ENCODE results near the gene GTSE1.

GTSE1 gene

DNA sequence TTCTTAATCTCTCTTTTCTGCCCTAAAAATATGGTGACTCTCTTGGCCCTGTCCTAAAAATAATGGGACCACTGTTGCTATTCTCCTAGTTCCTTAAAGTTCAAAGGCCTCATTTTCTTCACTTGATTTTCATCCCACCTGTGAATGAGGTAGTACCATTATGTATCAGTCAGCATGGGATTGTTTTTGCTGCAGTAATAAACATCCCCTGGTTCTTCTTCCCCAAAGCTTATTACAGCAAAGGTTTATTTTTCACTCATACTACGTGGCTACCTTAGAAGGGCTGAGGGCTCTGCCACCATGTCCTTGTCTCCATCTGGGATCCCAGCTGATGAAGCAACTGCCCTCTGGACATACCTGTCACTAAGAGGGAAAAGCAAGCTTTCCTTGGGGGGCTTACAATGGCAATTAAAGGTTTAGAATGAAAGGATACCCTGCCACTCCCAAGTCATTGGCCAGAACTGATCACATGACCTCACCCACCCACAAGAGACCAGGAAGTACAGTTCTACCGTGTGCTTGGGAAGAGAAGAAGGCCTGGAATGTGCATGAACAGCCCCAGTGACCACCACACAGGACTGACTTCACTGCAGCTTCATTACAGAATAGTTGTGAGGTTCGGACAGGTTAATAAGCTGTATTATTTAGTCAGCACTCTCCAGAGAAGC lies 21.1 kb upstream of the GTSE1 start:
- DNase-seq: no peak

DNA sequence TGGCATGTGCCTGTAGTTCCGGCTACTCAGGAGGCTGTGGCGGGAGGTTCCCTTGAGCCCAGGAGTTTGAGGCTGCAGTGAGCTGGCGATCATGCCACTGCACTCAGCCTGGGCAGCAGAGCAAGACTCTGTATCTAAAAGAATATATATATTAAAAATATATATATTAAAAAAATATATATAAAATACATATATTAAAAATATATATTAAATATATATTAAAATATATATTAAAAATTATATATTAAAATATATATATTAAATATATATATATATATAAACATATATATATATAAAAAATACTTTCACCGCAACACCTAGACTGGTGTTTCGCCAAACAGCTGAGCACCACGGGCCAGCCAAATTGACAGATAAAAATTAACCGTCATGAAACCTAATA lies 20.1 kb upstream of the GTSE1 start:
- no peak for DNase-seq

DNA sequence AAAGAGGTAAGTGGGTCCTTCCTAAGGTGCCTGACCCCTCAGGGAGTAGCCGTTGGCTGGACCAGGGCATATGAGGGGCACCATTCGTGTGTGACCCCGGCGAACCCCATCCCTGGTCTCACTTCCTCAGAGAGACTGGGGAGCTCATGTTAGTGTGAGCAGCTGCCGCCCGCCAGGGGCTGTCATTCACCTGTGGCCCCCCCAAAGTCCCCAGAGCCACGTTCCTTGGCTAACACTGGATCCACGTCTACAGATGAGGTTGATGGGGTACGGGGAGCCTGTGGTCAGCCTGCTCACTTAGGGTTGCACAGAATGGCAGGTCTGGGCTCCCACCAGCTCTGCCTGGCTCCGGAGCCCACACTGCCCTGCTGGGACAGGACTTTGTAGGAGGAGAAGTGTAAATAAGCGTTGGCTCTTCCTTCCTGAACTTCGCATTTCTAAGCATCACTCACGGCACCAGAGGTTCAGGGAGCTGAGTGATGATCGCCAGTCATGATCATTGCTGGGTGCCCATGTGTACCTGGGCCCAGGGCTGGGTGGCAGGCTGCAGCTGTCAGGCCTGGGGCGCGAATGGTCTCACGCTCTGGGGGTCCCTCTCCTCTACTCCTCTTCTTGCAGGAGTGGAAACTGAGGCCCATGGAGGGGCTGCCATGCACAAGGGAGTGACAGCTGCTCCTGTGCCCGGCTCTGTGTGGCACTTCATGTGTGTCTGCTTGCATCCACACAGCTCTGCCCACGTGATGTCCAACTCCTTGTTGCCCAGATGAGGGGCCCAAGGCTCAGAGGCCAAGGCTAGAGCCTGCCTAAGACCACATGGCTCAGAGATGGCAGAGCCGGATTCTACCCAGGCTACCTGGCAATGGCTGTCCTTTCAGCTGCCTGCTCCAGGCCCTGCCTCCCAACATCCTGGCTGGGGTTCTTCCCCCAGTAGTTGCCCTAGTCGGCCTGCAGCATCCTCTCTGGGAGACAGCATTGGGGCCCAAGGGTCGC lies 17.7 kb upstream of the GTSE1 start:
- DNase-seq: no peak

DNA sequence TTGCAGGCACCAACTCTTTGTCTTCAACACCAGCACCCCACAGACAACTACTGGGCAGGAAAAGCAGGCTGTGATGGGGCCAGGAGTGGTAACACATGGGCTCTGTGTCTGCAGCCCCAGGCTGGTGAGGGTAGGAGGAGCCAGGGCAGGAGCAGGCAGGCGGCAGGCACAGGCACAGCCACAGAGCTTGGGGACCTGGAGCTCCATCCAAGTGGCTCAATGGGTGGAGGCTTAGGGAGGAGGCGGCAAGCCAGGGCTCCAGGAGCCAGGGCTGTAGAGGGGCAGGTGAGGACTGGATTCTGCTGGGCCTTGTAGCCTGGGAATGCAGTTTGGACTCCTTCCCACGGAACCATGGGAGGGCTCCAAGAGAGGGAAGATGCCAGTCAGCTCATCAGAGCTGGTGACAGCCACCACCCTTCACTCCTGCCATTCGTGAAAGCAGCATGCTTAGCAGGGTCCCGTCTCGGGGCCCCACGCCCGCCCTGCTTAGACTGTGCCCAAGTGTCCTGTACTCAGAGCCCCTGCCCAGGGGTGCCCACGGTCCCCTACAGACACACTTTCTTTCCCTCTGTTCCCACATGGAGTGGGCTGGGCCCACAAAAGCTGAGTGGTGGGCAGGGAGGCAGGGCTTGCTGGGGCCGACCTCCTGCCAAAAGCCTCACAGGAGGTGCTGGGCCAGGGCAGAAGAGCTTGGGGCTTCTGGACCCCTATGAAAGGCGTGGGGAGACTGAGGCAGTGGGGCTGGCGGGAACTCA lies 16.4 kb upstream of the GTSE1 start:
- no peak for DNase-seq

DNA sequence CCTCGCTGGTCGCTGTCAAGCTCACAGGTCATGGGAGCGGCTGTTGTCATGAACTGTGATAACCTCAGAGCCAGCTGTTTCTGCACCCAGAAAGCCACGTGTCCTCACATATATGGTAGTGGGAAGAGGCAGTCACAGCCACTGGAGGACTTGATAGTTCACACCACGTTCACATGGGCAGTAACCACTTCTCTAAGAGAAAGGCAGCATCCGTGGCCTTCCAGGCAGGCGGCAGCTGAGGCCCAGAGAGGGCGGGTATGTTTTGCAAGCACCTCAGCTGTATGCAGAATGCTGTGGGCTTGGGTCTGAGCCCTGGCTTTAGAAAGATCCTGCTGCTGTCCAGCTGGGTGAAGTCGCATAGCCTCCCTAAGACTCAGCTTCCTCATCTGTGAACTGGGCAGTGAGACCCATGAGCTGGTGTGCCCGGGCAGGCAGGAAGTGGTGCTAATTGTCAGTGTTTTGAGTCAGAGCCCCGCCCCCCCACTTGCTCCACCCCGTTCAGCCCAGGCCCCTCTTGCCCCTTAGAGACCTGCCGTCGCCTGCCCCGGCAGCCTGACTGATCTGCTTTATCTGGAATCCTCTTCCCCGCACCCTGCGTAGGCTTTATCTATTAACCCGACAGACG lies 15.6 kb upstream of the GTSE1 start:
- no peak for DNase-seq

DNA sequence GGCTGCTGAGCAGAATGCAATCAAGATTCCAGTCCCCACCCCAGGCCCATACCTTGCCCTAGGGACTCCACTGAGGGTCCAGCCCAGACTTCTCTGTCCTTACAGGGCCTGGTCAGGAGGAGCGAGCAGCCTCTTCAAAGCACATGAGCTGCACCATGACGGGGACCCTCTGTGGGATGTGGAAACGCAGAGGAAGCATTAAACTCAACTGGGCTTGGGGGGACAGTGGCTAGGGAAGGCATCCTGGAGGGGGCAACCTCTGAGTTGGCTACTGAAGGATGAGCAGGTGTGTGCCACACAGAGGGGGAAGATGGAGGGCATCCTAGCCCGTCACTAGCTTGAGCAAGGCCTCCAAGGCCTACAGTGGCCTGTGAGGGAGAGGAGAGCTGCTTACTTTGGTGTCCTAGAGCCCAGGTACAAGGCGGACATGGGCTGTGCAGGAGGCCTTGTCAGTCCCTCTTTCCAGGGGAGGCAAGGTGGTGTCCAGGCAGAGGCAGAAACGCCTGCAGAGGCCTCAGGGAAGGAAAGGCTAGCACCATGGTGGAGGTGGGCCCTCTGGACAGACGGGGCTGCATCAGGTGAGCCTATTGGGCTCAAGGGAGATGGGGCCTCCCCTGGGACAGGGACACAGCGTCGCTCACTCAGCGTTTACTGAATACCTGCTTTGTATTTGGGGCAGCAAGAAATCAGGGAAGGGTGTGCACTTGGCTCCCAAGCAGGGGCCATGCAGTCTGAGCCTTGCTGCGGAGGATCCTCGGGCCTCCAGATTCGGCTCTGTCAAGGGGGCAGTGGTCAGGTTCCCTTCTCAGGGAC lies 14.6 kb upstream of the GTSE1 start:
- DNase-seq: no peak

DNA sequence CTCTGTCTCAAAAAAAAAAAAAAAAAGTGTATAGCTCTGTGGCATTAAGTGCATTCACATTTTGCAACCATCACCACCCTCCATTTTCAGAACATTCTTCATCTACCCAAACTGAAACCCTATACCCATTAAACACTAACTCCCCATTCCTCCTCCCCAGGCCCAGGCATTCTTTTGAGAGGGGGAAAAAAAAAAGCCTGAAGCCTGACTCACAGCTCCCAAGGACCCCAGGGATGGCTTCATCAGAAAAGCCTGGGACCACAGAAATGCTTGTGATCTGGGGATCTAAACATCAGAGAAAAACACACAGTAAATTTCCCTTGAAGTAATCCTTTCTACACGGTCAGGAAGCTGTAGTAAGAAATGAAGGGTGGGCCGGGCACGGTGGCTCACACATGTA lies 10.7 kb upstream of the GTSE1 start:
- DNase-seq: no peak

DNA sequence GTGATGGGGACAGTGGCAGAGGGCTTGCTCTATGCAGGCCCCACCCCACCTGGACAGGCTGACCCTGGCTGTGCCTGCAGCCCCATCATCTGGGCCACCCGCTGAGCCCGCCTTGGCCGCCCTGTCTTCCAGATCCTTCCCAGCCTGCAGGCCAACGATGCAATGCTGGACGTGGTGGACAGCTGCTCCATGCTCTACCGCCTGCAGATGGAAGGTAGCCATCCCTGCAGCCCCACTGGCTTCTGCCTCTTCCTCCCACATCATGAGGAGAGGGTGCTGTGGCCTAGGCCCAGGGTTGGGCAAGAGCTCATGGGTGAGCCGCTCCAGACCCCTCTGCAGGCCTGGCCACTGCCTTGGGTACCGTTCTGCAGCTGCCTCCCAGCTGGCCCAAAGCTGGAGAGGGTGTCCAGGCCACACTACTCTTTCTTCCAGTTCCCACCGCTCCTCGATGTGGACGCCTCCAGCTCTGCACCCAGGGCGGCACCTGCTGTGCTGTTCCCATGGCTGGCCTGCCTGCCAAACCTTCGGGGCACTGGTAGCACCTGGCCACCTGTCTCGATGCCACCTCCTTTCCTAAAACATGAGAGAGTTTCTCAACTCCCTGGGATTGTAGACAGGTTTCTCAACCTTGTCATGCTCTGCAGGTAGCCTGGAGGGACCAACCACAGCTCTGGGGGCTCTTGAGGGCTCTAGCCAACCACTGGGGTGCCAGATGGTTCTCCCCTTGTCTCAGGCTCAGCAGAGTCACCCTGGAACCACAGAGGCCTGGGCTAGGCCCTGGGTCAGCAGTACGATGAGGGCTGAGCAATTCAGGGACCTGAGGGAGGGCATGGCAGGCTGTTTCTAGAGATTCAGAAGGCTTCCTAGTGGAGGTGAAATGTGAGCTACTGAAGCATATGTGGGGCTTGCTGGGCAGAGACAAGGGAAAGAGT lies 9.5 kb upstream of the GTSE1 start:
- no peak for DNase-seq

DNA sequence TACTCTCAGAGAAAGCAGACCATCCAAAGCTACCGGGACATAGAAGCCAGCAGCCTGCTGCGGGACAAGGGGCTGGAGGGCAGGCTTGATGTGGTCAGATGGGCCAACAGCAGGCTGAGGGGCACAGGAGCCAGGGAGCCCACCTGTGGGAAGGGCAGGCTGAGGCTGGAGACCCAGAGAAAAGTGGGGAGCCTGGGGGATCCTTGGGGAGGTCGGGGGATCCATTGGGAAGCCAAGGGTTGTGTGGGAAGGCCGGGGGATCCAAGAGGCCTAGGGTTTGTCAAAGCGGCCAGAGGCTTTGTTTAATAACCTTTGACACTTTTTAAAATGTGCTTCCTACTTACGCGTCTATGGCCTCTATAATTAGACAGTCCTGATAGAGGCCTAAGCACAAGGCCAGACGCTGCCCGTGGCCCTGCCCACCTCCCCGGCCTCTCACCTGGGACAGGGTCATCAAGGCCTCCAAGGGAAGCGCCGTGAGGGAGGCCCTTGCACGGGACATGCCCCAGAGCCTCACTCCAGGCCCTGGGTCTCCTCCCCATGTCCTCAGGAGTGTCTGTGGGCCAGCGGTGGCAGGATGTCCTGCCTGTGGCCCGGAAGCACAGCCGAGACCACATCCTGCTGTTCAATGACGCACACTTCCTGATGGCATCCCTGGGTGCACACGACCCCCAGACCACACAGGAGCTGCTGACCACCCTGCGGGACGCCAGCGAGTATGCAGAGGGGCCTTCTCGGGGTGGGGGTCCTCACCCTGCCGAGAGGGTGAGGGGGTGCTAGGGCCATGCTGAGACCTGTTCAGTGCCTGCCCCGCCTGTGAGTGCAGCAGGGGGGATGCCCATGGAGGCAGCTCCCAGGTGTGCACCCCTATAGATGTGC lies 8.6 kb upstream of the GTSE1 start:
- DNase-seq: no peak

DNA sequence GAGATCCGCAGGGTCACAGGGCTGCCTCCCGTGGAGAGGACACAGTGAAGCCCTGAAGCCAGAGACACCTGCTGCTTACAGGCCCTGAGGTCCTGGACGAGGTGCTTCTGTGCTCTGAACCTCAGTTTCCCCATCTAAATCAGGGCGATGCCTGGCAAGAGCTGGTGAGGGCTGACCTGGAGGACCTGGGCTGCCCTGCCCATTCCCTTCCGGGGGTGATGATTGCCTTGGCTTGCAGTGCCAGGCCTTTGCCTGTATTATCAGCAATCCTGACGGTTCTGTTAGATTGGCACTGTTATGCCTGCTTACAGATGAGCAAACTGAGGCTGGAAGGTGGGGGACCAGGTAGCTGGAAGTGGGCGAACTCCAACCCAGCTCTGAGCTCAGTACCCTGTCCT lies 7.8 kb upstream of the GTSE1 start:
- no peak for DNase-seq

DNA sequence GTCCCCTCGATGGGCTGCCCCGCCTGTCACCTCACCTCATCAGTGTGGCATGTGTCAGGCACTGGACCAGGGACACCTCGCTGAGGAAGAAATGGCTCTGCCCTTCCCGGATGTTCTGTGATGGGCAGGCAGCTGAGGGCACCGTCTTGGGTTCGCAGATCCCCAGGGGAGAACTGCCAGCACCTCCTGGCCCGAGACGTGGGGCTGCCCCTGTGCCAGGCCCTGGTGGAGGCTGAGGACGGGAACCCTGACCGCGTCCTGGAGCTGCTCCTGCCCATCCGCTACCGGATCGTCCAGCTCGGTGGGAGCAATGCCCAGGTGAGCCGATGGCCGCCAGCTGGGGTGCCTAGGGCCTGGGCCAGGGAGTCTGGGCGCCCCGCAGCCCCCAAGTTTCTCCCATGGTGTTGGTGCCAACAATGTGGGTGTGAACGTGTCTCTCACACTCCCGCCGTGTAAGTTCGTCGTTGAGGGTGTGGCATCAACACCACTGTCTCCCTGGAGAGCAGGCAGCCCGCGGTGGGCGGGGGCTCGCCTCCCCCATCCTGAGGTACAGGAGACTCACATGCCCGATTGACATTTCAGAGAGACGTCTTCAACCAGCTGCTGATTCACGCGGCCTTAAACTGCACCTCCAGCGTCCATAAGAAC lies 7.3 kb upstream of the GTSE1 start:
- no peak for DNase-seq

DNA sequence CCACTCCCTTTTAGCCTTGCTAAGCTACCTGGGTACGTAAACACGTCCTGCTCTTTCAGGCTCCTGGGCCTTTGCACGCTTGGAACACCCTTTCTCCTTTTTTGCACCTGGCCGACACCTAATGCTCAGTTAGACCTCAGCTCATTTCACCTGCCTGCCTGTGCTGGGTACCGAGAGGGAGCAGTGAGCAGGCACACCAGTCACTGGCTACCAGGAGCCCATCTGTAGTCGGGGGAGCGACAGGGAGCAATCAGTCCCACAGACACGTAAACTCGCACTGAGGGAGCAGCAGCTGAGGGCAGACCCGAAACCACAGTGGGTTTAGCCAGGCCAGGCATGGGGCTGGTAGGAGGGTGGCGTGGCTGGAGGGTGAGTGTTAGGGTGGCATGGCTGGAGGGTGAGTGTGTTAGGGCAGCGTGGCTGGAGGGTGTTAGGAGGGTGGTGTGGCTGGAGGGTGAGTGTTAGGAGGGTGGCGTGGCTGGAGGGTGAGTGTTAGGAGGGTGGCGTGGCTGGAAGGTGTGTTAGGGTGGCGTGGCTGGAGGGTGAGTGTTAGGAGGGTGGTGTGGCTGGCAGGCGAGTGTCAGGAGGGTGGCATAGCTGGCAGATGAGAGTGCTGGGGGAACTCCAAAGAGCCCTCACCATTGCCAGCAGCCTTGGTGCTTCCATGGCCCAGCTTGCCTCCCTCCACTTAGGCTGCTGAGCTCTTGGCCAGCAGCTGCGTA lies 6.4 kb upstream of the GTSE1 start:
- DNase-seq: no peak

DNA sequence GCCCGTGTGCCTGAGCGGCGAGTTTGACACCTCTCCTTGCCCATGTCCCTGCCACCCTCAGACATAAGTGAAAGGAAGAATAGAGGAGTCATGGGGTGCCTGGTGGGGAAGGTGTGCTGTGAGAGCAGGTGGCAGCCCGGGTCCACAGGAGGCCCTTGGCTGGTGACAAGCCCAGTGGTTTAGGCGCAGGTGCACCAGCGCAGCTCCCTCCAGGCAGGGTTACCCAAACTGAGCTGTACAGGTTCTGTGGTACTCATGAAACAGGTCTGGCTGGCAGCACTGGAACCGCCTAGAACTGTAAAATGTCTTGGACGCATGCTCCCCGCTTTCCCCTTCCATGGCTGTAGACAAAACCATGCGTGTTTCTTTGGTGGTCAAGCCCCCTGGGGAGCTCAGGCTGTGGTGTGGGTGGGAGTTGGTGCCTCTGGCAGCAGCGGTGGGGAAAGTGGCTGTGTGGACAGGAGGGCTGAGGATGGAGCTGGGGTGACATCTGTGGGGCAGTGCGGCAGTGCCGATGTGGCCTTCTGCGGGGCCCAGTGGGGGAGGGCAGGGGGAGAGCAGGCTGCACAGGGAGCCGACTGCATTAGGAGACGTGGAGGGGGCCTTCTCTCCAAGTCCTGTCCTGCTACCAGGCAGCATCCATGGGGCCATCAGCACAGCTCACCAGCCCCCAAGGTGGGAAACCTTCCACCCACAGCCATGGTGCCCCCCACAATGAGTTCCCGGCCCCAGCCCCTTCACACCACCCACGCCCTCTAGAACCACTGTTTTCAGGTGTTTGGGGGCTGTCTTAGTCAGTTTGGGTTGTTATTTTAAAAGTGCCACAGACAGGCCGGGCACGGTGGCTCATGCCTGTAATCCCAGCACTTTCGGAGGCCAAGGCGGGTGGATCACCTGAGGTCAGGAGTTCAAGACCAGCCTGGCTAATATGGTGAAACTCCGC lies 5.6 kb upstream of the GTSE1 start:
- no peak for DNase-seq

DNA sequence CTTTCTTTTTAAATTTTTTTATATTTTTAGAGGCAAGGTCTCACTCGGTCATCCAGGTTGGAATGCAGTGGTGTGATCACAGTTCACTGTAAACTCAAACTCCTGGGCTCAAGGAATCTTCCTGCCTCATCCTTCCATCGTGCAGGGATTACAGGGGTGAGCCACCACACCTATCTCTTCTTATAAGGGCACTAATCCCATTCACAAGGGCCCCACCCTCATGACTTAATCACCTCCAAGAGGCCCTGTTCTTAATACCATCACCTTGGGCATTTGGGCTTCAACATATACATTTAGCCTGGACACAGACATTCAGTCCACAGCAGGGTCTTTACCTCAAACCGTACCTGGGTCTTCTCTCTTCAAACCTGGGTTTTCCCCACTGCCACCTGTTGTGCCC lies 4.5 kb upstream of the GTSE1 start:
- no peak for DNase-seq

DNA sequence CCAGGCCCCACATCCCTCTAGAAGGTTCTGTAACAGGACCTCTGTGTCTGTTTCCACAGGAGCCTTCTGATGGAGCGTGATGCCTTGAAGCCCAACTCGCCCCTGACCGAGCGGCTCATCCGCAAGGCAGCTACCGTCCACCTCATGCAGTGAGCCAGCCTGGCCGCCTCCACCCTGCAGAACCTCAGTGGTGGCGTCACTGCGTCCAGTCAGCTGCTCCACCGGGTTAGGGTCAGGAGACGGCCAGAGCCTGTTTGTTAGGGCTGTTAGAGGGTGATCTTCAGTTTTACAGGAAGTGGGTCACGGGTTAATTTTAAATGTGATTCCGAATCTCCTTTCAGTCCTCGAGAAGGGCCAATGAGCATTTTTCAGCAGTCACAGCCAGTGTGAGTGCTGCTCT lies 3.9 kb upstream of the GTSE1 start:
- no peak for DNase-seq

DNA sequence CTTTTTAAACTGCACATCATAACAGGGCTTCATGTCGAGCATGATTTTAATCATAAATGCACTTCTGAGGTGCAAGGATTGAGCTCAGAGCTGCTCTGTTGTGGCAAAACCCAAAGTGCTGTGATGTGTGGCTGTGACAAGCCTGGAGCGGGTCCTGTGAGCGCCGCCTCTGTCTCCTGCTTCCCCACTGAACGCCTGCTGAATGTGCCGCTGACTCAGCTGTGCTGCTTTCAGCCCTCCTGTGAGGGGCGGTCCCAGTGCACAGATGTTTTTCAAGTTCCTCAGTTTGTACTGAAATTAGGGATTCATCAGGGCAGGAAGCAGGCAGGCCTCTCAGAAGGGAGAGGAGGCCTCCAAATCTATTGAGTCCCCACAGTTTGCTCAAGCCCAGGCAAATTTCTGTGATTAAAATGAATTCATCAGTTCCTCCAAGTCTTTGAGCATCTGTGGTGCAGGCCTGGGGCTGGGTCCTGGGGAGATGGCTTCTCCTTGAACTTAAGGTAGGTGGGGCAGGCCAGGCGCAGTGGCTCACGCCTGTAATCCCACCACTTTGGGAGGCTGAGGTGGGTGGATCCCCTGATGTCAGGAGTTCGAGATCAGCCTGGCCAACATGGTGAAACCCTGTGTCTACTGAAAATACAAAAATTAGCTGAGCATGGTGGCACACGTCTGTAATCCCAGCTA lies 3.0 kb upstream of the GTSE1 start:
- DNase-seq: no peak

DNA sequence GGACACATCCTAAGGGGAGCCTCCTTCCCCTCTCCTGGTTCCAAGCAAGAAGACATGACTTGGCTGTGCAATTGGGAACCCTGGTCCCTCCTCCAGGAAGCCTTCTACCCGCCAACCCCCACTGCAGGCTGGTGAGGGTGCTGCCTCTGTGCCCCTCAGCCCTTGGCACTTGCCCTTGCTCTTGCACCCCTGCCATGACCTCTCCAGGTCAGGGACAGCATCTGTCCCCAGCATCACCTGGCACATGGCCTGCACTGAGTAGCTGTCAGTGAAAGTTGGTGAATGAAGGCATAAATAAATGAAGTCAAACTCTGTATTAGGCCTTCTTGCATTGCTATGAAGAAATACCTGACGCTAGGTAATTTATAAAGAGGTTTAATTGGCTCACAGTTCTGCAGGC lies 1.9 kb upstream of the GTSE1 start:
- no peak for DNase-seq

Data from HCEC 1CT (cell line).